ENCODE results near the gene PSD2. TPM values are rescaled to one million over a fixed set of nuclear protein-coding genes. Genes with fewer than 3 reads are reported as not detected.

Gene PSD2
- total and polyA plus RNA-seq, 8 donors: 0.06 to 0.66 (median 0.16) TPM

GRCh38 chr5:139862803-139863202 is 67.2 kb downstream of the PSD2 start:
- DNase-seq (no peak), FAIRE-seq (no peak), ATAC-seq (no peak)
- TF ChIP-seq CTCF (IDR thresholded peaks at IDR 0.05): no peak
- H3K4me1 ChIP-seq: no peaks in the 10 kb centered on the region
- 86 to 88% methylated on average over 2 of the region's 2 CpGs for WGBS, 2 donors
- H3K9me3 ChIP-seq: no peaks in the 10 kb centered on the region
- no peaks in the 10 kb centered on the region for H3K27me3 ChIP-seq
- H3K27ac ChIP-seq: no peak overlapping the region
- intact Hi-C loops (cut with DNase I): loop anchor here in 1 of 3 donors (5.0 kb wide), 1 partner anchor 76 kb away; no protein-coding TSS in a partner anchor
- H3K36me3 ChIP-seq: no peaks in the 10 kb centered on the region
- no peak overlapping the region for H3K4me3 ChIP-seq

- ATAC-seq (peak; percentile 22 to 40 (median 30)), FAIRE-seq (no peak), DNase-seq (no peak)
- WGBS, 2 donors: 85 to 86% methylated on average over 9 of the region's 9 CpGs
- TF ChIP-seq CTCF (IDR thresholded peaks at IDR 0.05): no peak
- Histone ChIP-seq H3K4me3 (no peak overlapping the region), H3K36me3 (no peaks in the 10 kb centered on the region), H3K27me3 (no peaks in the 10 kb centered on the region), H3K27ac (no peak overlapping the region), H3K9me3 (no peaks in the 10 kb centered on the region), H3K4me1 (no peaks in the 10 kb centered on the region)
- intact Hi-C loops (cut with DNase I): loop anchor here in 1 of 3 donors (5.0 kb wide), 1 partner anchor 76 kb away; no protein-coding TSS in a partner anchor
These were observed 67.8 kb downstream of the PSD2 start for GRCh38 chr5:139863361-139863760.

- DNase-seq: peak in 5 of 6 donors; percentile 27 to 82 (median 65)
- no peaks in the 10 kb centered on the region for H3K36me3 ChIP-seq
- H3K4me1 ChIP-seq: no peaks in the 10 kb centered on the region
- no peak overlapping the region for H3K4me3 ChIP-seq
- WGBS, 2 donors: 26 to 38% methylated on average over 5 of the region's 5 CpGs
- H3K27me3 ChIP-seq: no peaks in the 10 kb centered on the region
- peak; percentile 66 to 89 (median 88) for TF ChIP-seq CTCF (IDR thresholded peaks at IDR 0.05)
- no peak overlapping the region for H3K27ac ChIP-seq
- peak; percentile 78 to 92 (median 86) for ATAC-seq
- no peaks in the 10 kb centered on the region for H3K9me3 ChIP-seq
- no peak for FAIRE-seq
- intact Hi-C loops (cut with DNase I): loop anchor here in 1 of 3 donors (5.0 kb wide), 1 partner anchor 77 kb away; no protein-coding TSS in a partner anchor
These were observed 68.4 kb downstream of the PSD2 start for GRCh38 chr5:139863855-139864558.

- Histone ChIP-seq H3K27me3 (no peaks in the 10 kb centered on the region), H3K36me3 (no peaks in the 10 kb centered on the region), H3K27ac (no peak overlapping the region), H3K4me1 (no peaks in the 10 kb centered on the region), H3K9me3 (no peaks in the 10 kb centered on the region), H3K4me3 (no peak overlapping the region)
- no peak for TF ChIP-seq CTCF (IDR thresholded peaks at IDR 0.05)
- WGBS, 2 donors: 69 to 74% methylated on average over 12 of the region's 12 CpGs
- intact Hi-C loops (cut with DNase I): loop anchor here in 2 of 3 donors (5.0 kb wide), 2 partner anchors 73 to 78 kb away; no protein-coding TSS in a partner anchor
- ATAC-seq (no peak), DNase-seq (no peak), FAIRE-seq (no peak)
These were observed 69.3 kb downstream of the PSD2 start for GRCh38 chr5:139864716-139865483.

All from pancreas (tissue), 10 donors.